CD4-positive, alpha-beta memory T cell (primary cell): ENCODE data around the gene ERGIC2. TPM values are rescaled to one million over a fixed set of nuclear protein-coding genes. Genes with fewer than 3 reads are reported as not detected.

ENCODE experiments used
- CTCF ChIA-PET: fragments of 350-600 bp; sonication (Branson Sonifier 250); formaldehyde crosslinking; loops from one replicate; lab custom pipeline; 2021; ENCODE audit warnings: inconsistent platforms; ENCODE audit not compliant: partially characterized antibody; lab: Charles Lee
- POLR2A ChIA-PET: fragments of 350-600 bp; sonication (Branson Sonifier 250); formaldehyde crosslinking; loops from one replicate; lab custom pipeline; 2021; ENCODE audit not compliant: partially characterized antibody; lab: Charles Lee
- DNase-seq, 5 donors: peaks; one replicate each; pipeline versions ENCODE4 v3.0.0 to v3.0.0-alpha.2; 2020 to 2022; ENCODE audit warnings: mixed read lengths in 1 of 5
- H3K27ac ChIP-seq: one replicate; pipeline ENCODE4 v1.7.0; 2013; ENCODE audit warnings: low read depth, low read length
- H3K27me3 ChIP-seq: 2 replicates; pipeline ENCODE4 v1.7.0; 2013; ENCODE audit warnings: mild to moderate bottlenecking, low read length, moderate library complexity; ENCODE audit not compliant: insufficient read depth
- H3K36me3 ChIP-seq: 2 replicates; pipeline ENCODE4 v1.7.0; 2013; ENCODE audit warnings: mild to moderate bottlenecking, low read length, moderate library complexity; ENCODE audit not compliant: insufficient read depth
- H3K4me1 ChIP-seq: 2 replicates; pipeline ENCODE4 v1.7.0; 2013; ENCODE audit warnings: mild to moderate bottlenecking, low read length, moderate library complexity; ENCODE audit not compliant: insufficient read depth
- H3K4me3 ChIP-seq, 2 donors: one replicate each; pipeline ENCODE4 v1.7.0; 2013; ENCODE audit warnings: low read length in 2 of 2, mild to moderate bottlenecking in 1 of 2
- H3K9me3 ChIP-seq, 2 donors: one replicate each; pipeline ENCODE4 v1.7.0; 2013; ENCODE audit warnings: low read length in 2 of 2, control low read depth in 1 of 2; ENCODE audit not compliant: control insufficient read depth in 1 of 2
- H3K27ac Mint-ChIP-seq, 7 donors: one replicate each; pipeline ENCODE4 v1.8.0; 2020 to 2021; ENCODE audit warnings: mixed read lengths in 7 of 7, mild to moderate bottlenecking in 6 of 7, inconsistent platforms in 3 of 7, moderate library complexity in 3 of 7
- H3K27me3 Mint-ChIP-seq, 2 donors: one replicate each; pipeline ENCODE4 v1.8.0; 2020 to 2021; ENCODE audit warnings: mixed read lengths in 2 of 2
- H3K36me3 Mint-ChIP-seq, 2 donors: one replicate each; pipeline ENCODE4 v1.8.0; 2020 to 2021; ENCODE audit warnings: mixed read lengths in 2 of 2, inconsistent platforms in 1 of 2, mild to moderate bottlenecking in 1 of 2
- H3K4me1 Mint-ChIP-seq, 4 donors: one replicate each; pipeline ENCODE4 v1.8.0; 2020 to 2021; ENCODE audit warnings: mixed read lengths in 4 of 4, mild to moderate bottlenecking in 1 of 4
- H3K4me3 Mint-ChIP-seq, 8 donors: one replicate each; pipeline ENCODE4 v1.8.0; 2020 to 2021; ENCODE audit warnings: mixed read lengths in 8 of 8, mild to moderate bottlenecking in 7 of 8, moderate library complexity in 6 of 8, inconsistent platforms in 3 of 8
- H3K9me3 Mint-ChIP-seq, 8 donors: one replicate each; pipeline ENCODE4 v1.8.0; 2020 to 2021; ENCODE audit warnings: mixed read lengths in 8 of 8, mild to moderate bottlenecking in 5 of 8, inconsistent platforms in 3 of 8, moderate library complexity in 1 of 8
- intact Hi-C: fragments of 100-400 bp; cut with micrococcal nuclease; formaldehyde crosslinking; loops from one replicate; pipeline ENCODE4 v1.15.1; 2023
- polyA plus RNA-seq, 2 donors: library from polyadenylated mRNA; unstranded; fragments of 300-500 nt; fragmentation: Illumina TruSeq; gene quantifications; one replicate each; pipeline ENCODE4 v1.2.3, GENCODE V29; 2021
- total RNA-seq, 2 experiments: library from RNA; stranded (reverse); gene quantifications; one replicate each; pipeline ENCODE4 v1.2.3, GENCODE V29; 2021

The ERGIC2 gene
- total and polyA plus RNA-seq, 4 experiments from 2014 or later: 74.9 to 104 (median 88.9) TPM

- Mint-ChIP-seq H3K27me3 (no peaks in the 10 kb centered on the region), H3K36me3 (peaks cover 0 to 16% of the 10 kb centered on the region in 2 donors), H3K4me1 (peaks cover 16 to 43% (median 33%) of the 10 kb centered on the region in 4 donors), H3K4me3 (peak overlapping the region in 6 of 8 donors; percentile 16 to 98 (median 70)), H3K27ac (peak overlapping the region in 6 of 7 donors; percentile 64 to 99 (median 94)), H3K9me3 (no peaks in the 10 kb centered on the region)
- H3K36me3 ChIP-seq: no peaks in the 10 kb centered on the region
- ChIA-PET POLR2A (no interaction called here), CTCF (no interaction called here)
- peak overlapping the region; percentile 95 for H3K27ac ChIP-seq
- no peak for DNase-seq
- peaks cover 25% of the 10 kb centered on the region for H3K4me1 ChIP-seq
- no peaks in the 10 kb centered on the region for H3K27me3 ChIP-seq
- no peaks in the 10 kb centered on the region for H3K9me3 ChIP-seq
- H3K4me3 ChIP-seq: no peak overlapping the region
- intact Hi-C loops: loop anchor here (5.0 kb wide), 1 partner anchor 1945 kb away; the partner anchor contains the start of gene SINHCAF
These were observed 1.3 kb upstream of the ERGIC2 start for GRCh38 chr12:29382251-29382650.

DNA sequence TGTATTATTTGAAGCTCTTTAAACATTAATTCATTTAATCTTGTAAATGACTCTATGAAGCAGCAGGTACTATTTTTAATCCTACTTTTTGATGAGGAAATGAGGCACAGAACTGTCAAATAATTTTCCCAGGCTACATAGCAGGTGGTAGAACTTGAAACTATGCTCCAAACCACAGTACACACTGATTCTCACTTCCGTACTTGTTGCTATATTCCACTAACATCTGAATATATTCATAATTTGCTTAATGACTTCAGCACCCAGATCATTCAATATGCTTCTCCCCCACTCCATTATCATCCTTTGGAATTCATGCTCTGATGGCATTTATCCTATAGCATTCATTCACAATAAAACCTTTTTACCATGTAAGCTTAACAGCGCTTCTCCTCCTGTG, 4.9 kb downstream of the ERGIC2 start:
- H3K4me3 ChIP-seq: no peak overlapping the region
- ChIA-PET CTCF (interaction anchor here (1.3 to 2.4 kb wide), 3 partner anchors 21 to 56 kb away, joined by 3 to 9 read pairs (median 3); no protein-coding TSS in a partner anchor), POLR2A (interaction anchor here (0.9 kb wide), 1 partner anchor 14 kb away, joined by 7 read pairs; no protein-coding TSS in a partner anchor)
- H3K4me1 ChIP-seq: peaks cover 35% of the 10 kb centered on the region
- H3K27ac ChIP-seq: no peak overlapping the region
- peak overlapping the region in 3 of 7 donors; percentile 5 to 67 (median 17) for H3K27ac Mint-ChIP-seq
- no peaks in the 10 kb centered on the region for H3K9me3 ChIP-seq
- H3K27me3 Mint-ChIP-seq: no peaks in the 10 kb centered on the region
- H3K9me3 Mint-ChIP-seq: no peaks in the 10 kb centered on the region
- H3K36me3 Mint-ChIP-seq: peaks cover 8 to 18% of the 10 kb centered on the region in 2 donors
- H3K27me3 ChIP-seq: no peaks in the 10 kb centered on the region
- intact Hi-C loops: no loop called here
- no peak overlapping the region for H3K4me3 Mint-ChIP-seq
- H3K36me3 ChIP-seq: no peaks in the 10 kb centered on the region
- peaks cover 27 to 50% (median 40%) of the 10 kb centered on the region in 4 donors for H3K4me1 Mint-ChIP-seq
- DNase-seq: no peak

- Mint-ChIP-seq H3K27me3 (no peaks in the 10 kb centered on the region), H3K4me3 (no peak overlapping the region), H3K27ac (no peak overlapping the region), H3K36me3 (peaks cover 9 to 16% of the 10 kb centered on the region in 2 donors), H3K9me3 (no peaks in the 10 kb centered on the region), H3K4me1 (peaks cover 24 to 41% (median 32%) of the 10 kb centered on the region in 4 donors)
- DNase-seq: no peak
- Histone ChIP-seq H3K36me3 (no peaks in the 10 kb centered on the region), H3K4me1 (peaks cover 30% of the 10 kb centered on the region), H3K27me3 (no peaks in the 10 kb centered on the region), H3K27ac (no peak overlapping the region), H3K9me3 (no peaks in the 10 kb centered on the region), H3K4me3 (no peak overlapping the region)
- ChIA-PET POLR2A (no interaction called here), CTCF (interaction anchor here (1.6 to 2.4 kb wide), 2 partner anchors 53 to 57 kb away, joined by 3 to 9 read pairs; no protein-coding TSS in a partner anchor)
- intact Hi-C loops: no loop called here
These were observed 6.1 kb downstream of the ERGIC2 start for GRCh38 chr12:29374913-29375312.

DNA sequence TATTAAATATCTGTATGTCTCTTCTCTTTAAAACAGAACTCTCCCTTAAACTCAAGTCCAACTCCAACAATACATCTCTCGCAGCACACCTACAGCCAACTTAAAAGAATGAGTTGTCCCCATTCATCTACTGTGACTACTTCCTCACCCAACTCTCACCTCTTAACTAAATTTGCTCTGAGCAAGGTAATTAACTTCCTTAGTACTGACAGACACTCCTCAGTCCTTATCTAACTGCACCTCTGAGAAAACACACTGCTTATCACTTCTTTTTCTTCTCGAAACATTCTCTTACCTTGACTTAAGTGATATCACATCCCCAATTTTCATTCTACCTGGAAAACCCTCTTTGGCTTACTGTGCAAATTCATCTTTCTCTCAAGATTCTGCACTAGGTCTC, 7.0 kb downstream of the ERGIC2 start:
- Histone ChIP-seq H3K36me3 (peaks cover 3% of the 10 kb centered on the region), H3K9me3 (no peaks in the 10 kb centered on the region), H3K4me1 (peaks cover 21% of the 10 kb centered on the region), H3K27me3 (no peaks in the 10 kb centered on the region), H3K4me3 (no peak overlapping the region), H3K27ac (no peak overlapping the region)
- ChIA-PET CTCF (no interaction called here), POLR2A (no interaction called here)
- intact Hi-C loops: no loop called here
- no peaks in the 10 kb centered on the region for H3K27me3 Mint-ChIP-seq
- peaks cover 9 to 22% of the 10 kb centered on the region in 2 donors for H3K36me3 Mint-ChIP-seq
- H3K27ac Mint-ChIP-seq: no peak overlapping the region
- DNase-seq: no peak
- no peaks in the 10 kb centered on the region for H3K9me3 Mint-ChIP-seq
- no peak overlapping the region for H3K4me3 Mint-ChIP-seq
- H3K4me1 Mint-ChIP-seq: peaks cover 17 to 32% (median 24%) of the 10 kb centered on the region in 4 donors

DNA sequence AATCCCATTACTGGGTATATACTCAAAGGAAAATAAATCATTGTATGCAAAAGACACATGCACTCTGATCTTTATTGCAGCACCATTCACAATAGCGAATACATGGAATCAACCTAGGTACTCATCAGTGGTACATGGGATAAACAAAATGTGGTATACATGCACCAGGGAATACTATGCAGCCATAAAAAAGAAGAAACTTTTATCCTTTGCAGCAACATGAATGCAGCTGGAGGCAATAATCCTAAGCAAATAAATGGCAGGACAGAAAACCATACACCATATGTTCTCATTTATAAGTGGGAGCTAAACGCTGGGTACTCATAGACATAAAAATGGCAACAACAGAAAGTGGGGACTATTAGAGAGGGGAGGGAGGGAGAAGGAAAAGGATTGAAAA, 15.9 kb downstream of the ERGIC2 start:
- ChIA-PET POLR2A (no interaction called here), CTCF (interaction anchor here (1.0 kb wide), 1 partner anchor 62 kb away, joined by 3 read pairs; no protein-coding TSS in a partner anchor)
- H3K36me3 ChIP-seq: peaks cover 22% of the 10 kb centered on the region
- no peak overlapping the region for H3K27ac ChIP-seq
- H3K9me3 ChIP-seq: no peaks in the 10 kb centered on the region
- DNase-seq: no peak
- H3K4me1 Mint-ChIP-seq: peaks cover 8 to 16% (median 12%) of the 10 kb centered on the region in 4 donors
- peaks cover 34 to 66% of the 10 kb centered on the region in 2 donors for H3K36me3 Mint-ChIP-seq
- H3K27me3 Mint-ChIP-seq: no peaks in the 10 kb centered on the region
- H3K4me3 Mint-ChIP-seq: no peak overlapping the region
- H3K4me3 ChIP-seq: no peak overlapping the region
- no peaks in the 10 kb centered on the region for H3K27me3 ChIP-seq
- H3K27ac Mint-ChIP-seq: no peak overlapping the region
- intact Hi-C loops: no loop called here
- no peaks in the 10 kb centered on the region for H3K4me1 ChIP-seq
- peaks cover 0 to 4% (median 0%) of the 10 kb centered on the region in 8 donors for H3K9me3 Mint-ChIP-seq

GRCh38 chr12:29354954-29355353, 26.0 kb downstream of the ERGIC2 start:
- Mint-ChIP-seq H3K4me3 (no peak overlapping the region), H3K27me3 (no peaks in the 10 kb centered on the region), H3K36me3 (peaks cover 30 to 66% of the 10 kb centered on the region in 2 donors), H3K27ac (peak overlapping the region in 3 of 7 donors; percentile 57 to 70 (median 65)), H3K9me3 (no peaks in the 10 kb centered on the region), H3K4me1 (peaks cover 0 to 1% (median 0%) of the 10 kb centered on the region in 4 donors)
- DNase-seq: no peak
- CTCF ChIA-PET: no interaction called here
- Histone ChIP-seq H3K27me3 (no peaks in the 10 kb centered on the region), H3K9me3 (no peaks in the 10 kb centered on the region), H3K4me1 (no peaks in the 10 kb centered on the region), H3K27ac (no peak overlapping the region), H3K4me3 (no peak overlapping the region), H3K36me3 (peaks cover 16% of the 10 kb centered on the region)
- POLR2A ChIA-PET: interaction anchor here (1.4 kb wide), 1 partner anchor 35 kb away, joined by 3 read pairs; no protein-coding TSS in a partner anchor
- intact Hi-C loops: loop anchor here (5.0 kb wide), 1 partner anchor 72 kb away; no protein-coding TSS in a partner anchor

DNA sequence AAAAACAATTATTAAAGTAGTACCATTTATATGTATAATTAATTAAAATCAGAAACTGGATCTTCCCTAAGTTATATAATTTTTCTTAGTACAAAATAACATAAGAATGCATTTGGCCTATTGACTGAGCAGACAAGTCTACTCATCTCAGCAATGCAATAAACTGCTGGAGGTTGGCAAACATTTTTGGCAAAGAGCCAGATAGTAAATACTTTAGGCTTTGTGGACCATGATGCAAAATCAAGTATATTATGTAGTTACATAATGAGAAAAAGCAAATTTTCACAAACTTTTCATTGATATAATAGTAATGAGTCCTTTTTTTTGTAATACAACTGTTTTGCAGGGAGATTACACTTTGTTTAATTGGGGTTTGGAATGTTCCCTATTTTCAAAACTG, 30.9 kb downstream of the ERGIC2 start:
- Histone ChIP-seq H3K27ac (no peak overlapping the region), H3K27me3 (no peaks in the 10 kb centered on the region), H3K4me3 (no peak overlapping the region), H3K9me3 (no peaks in the 10 kb centered on the region), H3K36me3 (peaks cover 18% of the 10 kb centered on the region), H3K4me1 (no peaks in the 10 kb centered on the region)
- POLR2A ChIA-PET: no interaction called here
- Mint-ChIP-seq H3K4me1 (peaks cover 0 to 1% (median 0%) of the 10 kb centered on the region in 4 donors), H3K9me3 (no peaks in the 10 kb centered on the region), H3K27ac (peak overlapping the region in 2 of 7 donors; percentile 4 to 27), H3K36me3 (peaks cover 22 to 47% of the 10 kb centered on the region in 2 donors), H3K27me3 (no peaks in the 10 kb centered on the region), H3K4me3 (no peak overlapping the region)
- no peak for DNase-seq
- CTCF ChIA-PET: no interaction called here
- intact Hi-C loops: loop anchor here (5.0 kb wide), 1 partner anchor 77 kb away; no protein-coding TSS in a partner anchor
